ENCODE measurements around the gene NALCN.

DNA sequence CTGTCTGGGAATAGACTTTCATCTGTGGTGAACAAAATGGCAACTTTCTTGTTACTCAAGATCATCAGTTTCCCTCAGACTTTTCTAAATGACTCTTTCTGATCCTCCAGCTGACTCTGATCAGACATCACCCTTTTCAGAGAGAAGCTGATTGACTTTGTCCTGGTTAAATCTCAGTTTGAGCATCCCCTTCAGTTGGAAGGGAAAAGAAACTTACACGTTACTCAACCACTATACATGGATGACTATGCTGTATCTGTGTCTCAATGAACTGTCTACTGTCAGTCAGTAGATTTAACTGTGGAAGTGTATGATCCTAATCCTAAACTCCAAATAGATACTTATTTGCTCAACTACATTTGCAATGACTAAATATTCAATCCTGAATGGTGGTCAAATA is 118.5 kb downstream of the NALCN start:
- TF ChIP-seq CTCF (IDR thresholded peaks at IDR 0.05): no peak
- TF ChIP-seq POLR2A (IDR thresholded peaks at IDR 0.05): no peak

Data from body of pancreas (tissue), 4 donors.